HepG2 (cell line): Measurements from ENCODE around the gene BTG2. TPM values are rescaled to one million over a fixed set of nuclear protein-coding genes. Genes with fewer than 3 reads are reported as not detected.
"Not testable (repeated sequence)": the region's sequence is repeated elsewhere in the genome, so short reads cannot be mapped to it uniquely, and the experiment has no call there.

ENCODE experiments used
- ATAC-seq: fragments of 200-7000 bp; cut with Tn5 transposase; 3 replicates; pipeline ENCODE4 v1.9.1; 2020; ENCODE audit warnings: mild to moderate bottlenecking, moderate library complexity
- BruUV-seq: library from RNA; stranded (reverse); fragments of 400-500 nt; replicated peaks from 2 replicates; lab custom pipeline; 2021; lab: Mats Ljungman, UMichigan
- CTCF ChIA-PET: fragments of 300-600 bp; formaldehyde crosslinking; extraction: SDS; loops from one replicate; lab custom pipeline; 2021; ENCODE audit warnings: low total read pairs, inconsistent platforms, low intra/inter-chr PET ratio; lab: Yijun Ruan, JAX
- POLR2A ChIA-PET: fragments of 350-600 bp; sonication (Branson Sonifier 250); formaldehyde crosslinking; loops from one replicate; lab custom pipeline; 2020; ENCODE audit warnings: antibody characterized with exemption, inconsistent platforms; lab: Yijun Ruan, JAX
- DNase-seq: peaks from one replicate; pipeline ENCODE4 v3.0.0-alpha.2; 2015; ENCODE audit warnings: low spot score
- FAIRE-seq: peaks from 3 replicates; lab custom pipeline; 2011; peaks lifted over from hg19 to GRCh38; lab: Jason Lieb, UNC
- H2AFZ ChIP-seq: one replicate; pipeline ENCODE4 v1.6.1; 2011; ENCODE audit warnings: low read length, inconsistent platforms
- H3K27ac ChIP-seq: fragments of 300-600 bp; 3 replicates; pipeline ENCODE4 v1.8.0; 2011; ENCODE audit warnings: mixed run types, mild to moderate bottlenecking, mixed read lengths, low read length, inconsistent platforms; ENCODE audit not compliant: insufficient read depth; ENCODE audit errors: extremely low read length
- H3K27me3 ChIP-seq, 2 experiments: fragments of 200-600 bp in 1 of 2; 2 replicates in 1 of 2; 3 replicates in 1 of 2; pipeline versions ENCODE4 v1.6.0 to v1.8.0; 2011; ENCODE audit warnings: low read length in 2 of 2, mild to moderate bottlenecking in 2 of 2, moderate library complexity in 2 of 2, inconsistent platforms in 1 of 2; ENCODE audit not compliant: insufficient read depth in 2 of 2, control insufficient read depth in 1 of 2
- H3K36me3 ChIP-seq, 2 experiments: fragments of 200-600 bp in 1 of 2; replicated peaks in 1 of 2; 2 replicates in 1 of 2; 3 replicates in 1 of 2; pipeline versions ENCODE4 v1.5.1 to v1.8.0; 2011; ENCODE audit warnings: low read length in 2 of 2, inconsistent platforms in 1 of 2; ENCODE audit not compliant: insufficient read depth in 2 of 2, control insufficient read depth in 1 of 2
- H3K4me1 ChIP-seq: 2 replicates; pipeline ENCODE4 v1.5.1; 2012; ENCODE audit warnings: low read length, inconsistent platforms; ENCODE audit not compliant: insufficient read depth
- H3K4me2 ChIP-seq: 2 replicates; pipeline ENCODE4 v1.6.0; 2011; ENCODE audit warnings: low read depth, low read length, inconsistent platforms
- H3K4me3 ChIP-seq, 3 experiments: fragments of 200-600 bp in 1 of 3; sonication (generic), shearing (Covaris generic) in 1 of 3; replicated peaks in 1 of 3; 2 replicates each; pipeline ENCODE4 v1.5.1; 2011 to 2016; ENCODE audit warnings: low read length in 3 of 3, inconsistent platforms in 2 of 3, low read depth in 2 of 3, mild to moderate bottlenecking in 2 of 3, control low read depth in 1 of 3, mixed read lengths in 1 of 3; ENCODE audit not compliant: insufficient read depth in 1 of 3
- H3K79me2 ChIP-seq: one replicate; pipeline ENCODE4 v1.6.1; 2011; ENCODE audit warnings: low read length, inconsistent platforms; ENCODE audit not compliant: insufficient read depth
- H3K9ac ChIP-seq: 2 replicates; pipeline ENCODE4 v1.6.0; 2011; ENCODE audit warnings: mild to moderate bottlenecking, low read depth, low read length, inconsistent platforms; ENCODE audit not compliant: insufficient read depth
- H3K9me3 ChIP-seq: 2 replicates; pipeline ENCODE4 v1.5.1; 2012; ENCODE audit warnings: mild to moderate bottlenecking, low read length
- H4K20me1 ChIP-seq: 2 replicates; pipeline ENCODE4 v1.6.0; 2011; ENCODE audit warnings: inconsistent platforms, mild to moderate bottlenecking, low read length, moderate library complexity; ENCODE audit not compliant: insufficient read depth
- CREB1 ChIP-seq, 2 experiments: fragments of 450-650 bp in 1 of 2; IDR thresholded peaks; 2 replicates each; pipeline ENCODE4 v1.6.1; 2016 to 2017; ENCODE audit warnings: control low read depth in 1 of 2, mild to moderate bottlenecking in 1 of 2, missing compliant biosample characterization in 1 of 2, missing genetic modification characterization in 1 of 2
- FOXK2 ChIP-seq: fragments of 450-650 bp; IDR thresholded peaks from 2 replicates; pipeline ENCODE4 v1.6.1; 2016
- MIER2 ChIP-seq: IDR thresholded peaks from 2 replicates; pipeline ENCODE4 v1.6.1; 2016; ENCODE audit warnings: missing biosample characterization, missing genetic modification reagents
- NCOA2 ChIP-seq: sonication (generic); formaldehyde crosslinking; IDR thresholded peaks from 2 replicates; pipeline ENCODE4 v1.8.0; 2022; ENCODE audit warnings: inconsistent platforms
- NFYC ChIP-seq: IDR thresholded peaks from 2 replicates; pipeline ENCODE4 v1.6.1; 2016; ENCODE audit warnings: missing genetic modification reagents, missing compliant biosample characterization
- POLR2AphosphoS2 ChIP-seq: IDR thresholded peaks from 2 replicates; pipeline ENCODE4 v1.6.1; 2011; ENCODE audit warnings: low read depth, low read length, improper control_type of control experiment
- ZNF275 ChIP-seq: sonication (generic); formaldehyde crosslinking; IDR thresholded peaks from 2 replicates; pipeline ENCODE4 v1.8.0; 2022; ENCODE audit warnings: missing genetic modification reagents, mild to moderate bottlenecking, inconsistent platforms, borderline replicate concordance
- ZNF329 ChIP-seq: sonication (generic); formaldehyde crosslinking; IDR thresholded peaks from 2 replicates; pipeline ENCODE4 v1.9.0; 2021; ENCODE audit warnings: low read depth, mild to moderate bottlenecking, missing genetic modification reagents
- ZNF333 ChIP-seq: sonication (generic); formaldehyde crosslinking; IDR thresholded peaks from 2 replicates; pipeline ENCODE4 v1.4.0; 2020; ENCODE audit warnings: mild to moderate bottlenecking, missing genetic modification reagents, borderline replicate concordance
- ZSCAN20 ChIP-seq: sonication (generic); formaldehyde crosslinking; IDR thresholded peaks from 2 replicates; pipeline ENCODE4 v1.4.0; 2020; ENCODE audit warnings: missing genetic modification reagents, mild to moderate bottlenecking, borderline replicate concordance
- WGBS: methylation state at CpG from one replicate; pipeline ENCODE4 v1.1.6; 2017; ENCODE audit warnings: low lambda C conversion rate; 5-methylcytosine and 5-hydroxymethylcytosine counted together
- in situ Hi-C: cut with HindIII; loops from 2 replicates; pipeline ENCODE4 v1.10.0; 2017; ENCODE audit warnings: low pct_unique_long_range_greater_than_20kb; ENCODE audit not compliant: extremely low pct_ligation_motif_present
- intact Hi-C: fragments of 100-400 bp; cut with micrococcal nuclease; formaldehyde crosslinking; loops from one replicate; pipeline ENCODE4 v1.10.0; 2022; ENCODE audit not compliant: unreplicated experiment
- polyA plus RNA-seq, 8 experiments: library from polyadenylated mRNA; depleted of rRNA in 3 of 8; stranded (reverse) in 7 of 8; unstranded in 1 of 8; fragments of >200 nt; fragmentation: Illumina TruSeq in 4 of 8; extraction: Trizol in 4 of 8; gene quantifications; 2 replicates each; pipeline versions ENCODE4 v1.2.1 to v1.2.3, GENCODE V29; 2011 to 2016; ENCODE audit warnings: low read depth in 4 of 8, missing spikeins in 1 of 8, mixed read lengths in 1 of 8; ENCODE audit not compliant: insufficient read depth in 1 of 8
- total RNA-seq, 5 experiments: library from RNA; depleted of rRNA; stranded (reverse); fragments of >200 nt; fragmentation: Illumina TruSeq; extraction: Trizol; gene quantifications; 2 replicates each; pipeline ENCODE4 v1.2.3, GENCODE V29; 2016; ENCODE audit warnings: low read depth in 1 of 5

Gene BTG2
- total and polyA plus RNA-seq, 2 of the 13 experiments (the other 11 are each of a cell fraction or from before 2014, with no cell fraction given), result 13.6 to 18.3 TPM

- in situ Hi-C loops (no loop called here), intact Hi-C loops (no loop called here)
- ATAC-seq (no peak), DNase-seq (no peak), FAIRE-seq (no peak)
- H3K27ac ChIP-seq, result no peak overlapping the region
- no peaks in the 10 kb centered on the region for H3K27me3 ChIP-seq
- H3K4me1 ChIP-seq, result peaks cover 19% of the 10 kb centered on the region
- BruUV-seq, result no TSS peak
- TF ChIP-seq ZNF275 (no peak), MIER2 (CRISPR knock-in tag) (no peak), ZNF333 (CRISPR knock-in tag) (no peak), CREB1 (IDR thresholded peaks at IDR 0.05) (no peak), CREB1 (CRISPR knock-in tag; IDR thresholded peaks at IDR 0.05) (no peak), NFYC (CRISPR knock-in tag) (no peak), ZSCAN20 (CRISPR knock-in tag) (no peak), POLR2AphosphoS2 (no peak), NCOA2 (CRISPR knock-in tag) (no peak), FOXK2 (no peak), ZNF329 (CRISPR knock-in tag) (no peak)
- H2AFZ ChIP-seq, result no peak overlapping the region
- no peak overlapping the region for H3K4me2 ChIP-seq
- H3K79me2 ChIP-seq, result peaks cover 5% of the 10 kb centered on the region
- WGBS, result 36% methylated on average over 2 of the region's 3 CpGs
- ChIA-PET POLR2A (no interaction called here), CTCF (no interaction called here)
- no peak overlapping the region for H3K4me3 ChIP-seq
- H3K9ac ChIP-seq, result no peak overlapping the region
- no peaks in the 10 kb centered on the region for H3K9me3 ChIP-seq
- peaks cover 0 to 3% of the 10 kb centered on the region in 2 experiments; a peak in 1 of 5 replicates for H3K36me3 ChIP-seq
- no peaks in the 10 kb centered on the region for H4K20me1 ChIP-seq
Measured at GRCh38 chr1:203311368-203312301, 6.3 kb downstream of the BTG2 start.

- CTCF ChIA-PET, POLR2A ChIA-PET: not testable (repeated sequence)
Measured at GRCh38 chr1:203314025-203314759, 8.9 kb downstream of the BTG2 start.

More at GRCh38 chr1:203314025-203314759, 8.9 kb downstream of the BTG2 start:
- FAIRE-seq, H3K27ac ChIP-seq, H4K20me1 ChIP-seq, H3K36me3 ChIP-seq, H2AFZ ChIP-seq, H3K9ac ChIP-seq, H3K79me2 ChIP-seq, H3K27me3 ChIP-seq, BruUV-seq, H3K4me1 ChIP-seq, ATAC-seq, H3K4me2 ChIP-seq, intact Hi-C loops, H3K9me3 ChIP-seq, in situ Hi-C loops, DNase-seq, H3K4me3 ChIP-seq: not testable (repeated sequence)
- WGBS, result 70% methylated on average over 4 of the region's 4 CpGs
